Testis (tissue), 2 donors: ENCODE data around the gene TBC1D9.

Experiments used
- CTCF ChIP-seq, 3 experiments: fragments of 450-650 bp in 2 of 3; fragments of 200-600 bp in 1 of 3; sonication (generic) in 1 of 3; IDR thresholded peaks; one replicate each; pipeline ENCODE4 v1.5.1; 2016 to 2019; ENCODE audit warnings: antibody characterized with exemption in 3 of 3, mild to moderate bottlenecking in 2 of 3, moderate library complexity in 1 of 3
- POLR2A ChIP-seq: fragments of 450-650 bp; IDR thresholded peaks from one replicate; pipeline ENCODE4 v1.6.1; 2017; ENCODE audit warnings: antibody characterized with exemption, mild to moderate bottlenecking, moderate library complexity

GRCh38 chr4:140642674-140643437 lies 113.3 kb downstream of the TBC1D9 start:
- TF ChIP-seq CTCF (IDR thresholded peaks at IDR 0.05) (no peak), POLR2A (no peak)
